ENCODE data around the gene MPPE1. TPM values are rescaled to one million over a fixed set of nuclear protein-coding genes. Genes with fewer than 3 reads are reported as not detected.

MPPE1 gene
- total RNA-seq, 1 experiment from 2014 or later: 17.9 TPM

DNA sequence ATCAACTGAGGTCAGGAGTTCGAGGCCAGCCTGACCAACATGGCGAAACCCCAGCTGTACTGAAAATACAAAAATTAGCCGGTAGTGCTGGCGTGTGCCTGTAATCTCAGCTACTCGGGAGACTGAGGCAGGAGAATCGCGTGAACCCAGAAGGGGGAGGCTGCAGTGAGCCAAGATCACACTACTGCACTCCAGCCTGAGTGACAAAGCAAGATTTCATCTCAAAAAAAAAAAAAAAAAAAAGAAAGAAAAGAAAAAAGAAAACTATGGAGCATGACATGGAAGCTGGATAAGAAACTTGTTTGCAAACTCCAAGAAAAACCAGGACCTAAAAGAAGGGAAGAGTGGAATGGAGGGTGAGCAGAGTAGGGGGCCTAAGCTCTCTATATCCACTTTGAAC is 58.8 kb downstream of the MPPE1 start:
- DNase-seq (no peak), ATAC-seq (no peak)
- Histone ChIP-seq H3K27ac (ENCODE audit: low read length) (peak overlapping the region; percentile 96), H3K79me2 (ENCODE audit: low read length) (peaks cover 31% of the 10 kb centered on the region), H3K4me2 (ENCODE audit: low read length) (peak overlapping the region; percentile 89), H3K4me3 (ENCODE audit: low read length) (0 out of 2 replicates have a peak overlapping the region, but pooled peaks have one; percentile 91), H3K9ac (ENCODE audit: low read length) (peak overlapping the region; percentile 94), H3K9me2 (replicated peaks; ENCODE audit: low read length) (no peaks in the 10 kb centered on the region), H4K20me1 (ENCODE audit: low read length) (peaks cover 18% of the 10 kb centered on the region), H3K27me3 (ENCODE audit: low read length) (no peaks in the 10 kb centered on the region), H3K36me3 (ENCODE audit: low read depth, low read length) (no peaks in the 10 kb centered on the region), H3K9me3 (ENCODE audit: low read length) (no peaks in the 10 kb centered on the region), H2AFZ (ENCODE audit: low read length) (no peak overlapping the region), H3F3A (ENCODE audit: low read length, unreplicated experiment) (no peaks in the 10 kb centered on the region), H3K4me1 (ENCODE audit: insufficient read depth, low read length) (peaks cover 30% of the 10 kb centered on the region)
- ChIA-PET POLR2A (ENCODE audit: unreplicated experiment) (no interaction called here), CTCF (interaction anchor here (0.6 kb wide), 1 partner anchor 13 kb away, joined by 4 read pairs; no protein-coding TSS in a partner anchor)
- BruUV-seq (replicated peaks): no TSS peak
- intact Hi-C loops (cut with micrococcal nuclease): no loop called here
- TF ChIP-seq, protein P1, sequence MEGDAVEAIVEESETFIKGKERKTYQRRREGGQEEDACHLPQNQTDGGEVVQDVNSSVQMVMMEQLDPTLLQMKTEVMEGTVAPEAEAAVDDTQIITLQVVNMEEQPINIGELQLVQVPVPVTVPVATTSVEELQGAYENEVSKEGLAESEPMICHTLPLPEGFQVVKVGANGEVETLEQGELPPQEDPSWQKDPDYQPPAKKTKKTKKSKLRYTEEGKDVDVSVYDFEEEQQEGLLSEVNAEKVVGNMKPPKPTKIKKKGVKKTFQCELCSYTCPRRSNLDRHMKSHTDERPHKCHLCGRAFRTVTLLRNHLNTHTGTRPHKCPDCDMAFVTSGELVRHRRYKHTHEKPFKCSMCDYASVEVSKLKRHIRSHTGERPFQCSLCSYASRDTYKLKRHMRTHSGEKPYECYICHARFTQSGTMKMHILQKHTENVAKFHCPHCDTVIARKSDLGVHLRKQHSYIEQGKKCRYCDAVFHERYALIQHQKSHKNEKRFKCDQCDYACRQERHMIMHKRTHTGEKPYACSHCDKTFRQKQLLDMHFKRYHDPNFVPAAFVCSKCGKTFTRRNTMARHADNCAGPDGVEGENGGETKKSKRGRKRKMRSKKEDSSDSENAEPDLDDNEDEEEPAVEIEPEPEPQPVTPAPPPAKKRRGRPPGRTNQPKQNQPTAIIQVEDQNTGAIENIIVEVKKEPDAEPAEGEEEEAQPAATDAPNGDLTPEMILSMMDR (conservative IDR thresholded peaks at IDR 0.05; ENCODE audit: low read depth, low read length): no peak
- TF ChIP-seq EZH2phosphoT487 (IDR thresholded peaks at IDR 0.05; ENCODE audit: borderline replicate concordance, low read length): no peak
- no peak for TF ChIP-seq EZH2 (IDR thresholded peaks at IDR 0.05; ENCODE audit: low read length, unreplicated experiment)

DNA sequence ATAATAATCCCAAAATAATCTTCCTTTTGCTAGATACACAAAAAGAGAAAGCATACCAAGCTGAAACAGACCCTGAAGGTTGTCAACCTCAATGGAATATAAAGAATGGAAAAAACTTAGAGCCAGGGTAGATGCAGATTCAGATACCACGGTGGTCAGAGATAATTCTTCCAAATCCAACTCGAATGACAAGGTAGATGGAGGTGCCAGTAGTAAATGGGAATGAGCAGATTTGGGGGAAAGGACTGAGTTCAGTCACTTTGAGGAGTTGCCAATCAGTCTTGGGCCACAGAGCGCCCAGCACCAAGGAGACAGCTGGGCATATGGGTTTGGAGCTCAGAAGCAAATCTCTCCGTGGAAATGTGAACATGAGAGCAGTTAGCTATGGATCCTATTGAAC is 60.3 kb downstream of the MPPE1 start:
- ATAC-seq (no peak), DNase-seq (no peak)
- Histone ChIP-seq H3K4me3 (ENCODE audit: low read length) (no peak overlapping the region), H3K9me3 (ENCODE audit: low read length) (no peaks in the 10 kb centered on the region), H3K9ac (ENCODE audit: low read length) (no peak overlapping the region), H4K20me1 (ENCODE audit: low read length) (peaks cover 11% of the 10 kb centered on the region), H3K4me1 (ENCODE audit: insufficient read depth, low read length) (peaks cover 20% of the 10 kb centered on the region), H3K4me2 (ENCODE audit: low read length) (no peak overlapping the region), H2AFZ (ENCODE audit: low read length) (no peak overlapping the region), H3F3A (ENCODE audit: low read length, unreplicated experiment) (no peaks in the 10 kb centered on the region), H3K27me3 (ENCODE audit: low read length) (no peaks in the 10 kb centered on the region), H3K9me2 (replicated peaks; ENCODE audit: low read length) (no peaks in the 10 kb centered on the region), H3K79me2 (ENCODE audit: low read length) (peaks cover 16% of the 10 kb centered on the region), H3K36me3 (ENCODE audit: low read depth, low read length) (no peaks in the 10 kb centered on the region), H3K27ac (ENCODE audit: low read length) (no peak overlapping the region)
- TF ChIP-seq EZH2phosphoT487 (IDR thresholded peaks at IDR 0.05; ENCODE audit: borderline replicate concordance, low read length) (no peak), EZH2 (IDR thresholded peaks at IDR 0.05; ENCODE audit: low read length, unreplicated experiment) (no peak)
- TF ChIP-seq, protein P1 (conservative IDR thresholded peaks at IDR 0.05; ENCODE audit: low read depth, low read length): no peak
- CTCF ChIA-PET: no interaction called here
- intact Hi-C loops (cut with micrococcal nuclease): no loop called here
- BruUV-seq (replicated peaks): no TSS peak
- POLR2A ChIA-PET (ENCODE audit: unreplicated experiment): no interaction called here

DNA sequence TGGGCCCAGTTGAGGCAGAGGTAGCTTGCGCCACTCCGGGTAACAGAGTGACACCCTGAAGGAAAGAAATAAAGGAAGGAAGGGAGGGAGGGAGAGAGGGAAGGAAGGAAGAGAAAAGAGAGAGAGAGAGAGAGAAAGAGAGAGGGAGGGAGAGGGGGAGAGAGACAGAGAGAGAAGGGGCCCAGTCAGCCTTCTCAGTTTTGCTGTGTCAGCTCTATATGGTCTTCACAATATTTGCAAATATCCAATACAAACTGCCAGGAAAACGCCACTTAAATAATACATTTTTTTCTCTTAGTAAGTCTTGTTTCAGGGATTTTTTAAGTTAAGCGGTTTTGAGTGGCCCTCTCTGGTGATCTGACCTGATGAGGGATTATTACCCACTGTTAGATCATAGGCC is 62.5 kb downstream of the MPPE1 start:
- Histone ChIP-seq H3K79me2 (ENCODE audit: low read length) (no peaks in the 10 kb centered on the region), H3K4me3 (ENCODE audit: low read length) (no peak overlapping the region), H3K9ac (ENCODE audit: low read length) (no peak overlapping the region), H3K9me2 (replicated peaks; ENCODE audit: low read length) (no peaks in the 10 kb centered on the region), H3K27ac (ENCODE audit: low read length) (no peak overlapping the region), H3K9me3 (ENCODE audit: low read length) (no peaks in the 10 kb centered on the region), H2AFZ (ENCODE audit: low read length) (no peak overlapping the region), H3K27me3 (ENCODE audit: low read length) (no peaks in the 10 kb centered on the region), H3K4me1 (ENCODE audit: insufficient read depth, low read length) (peaks cover 17% of the 10 kb centered on the region), H4K20me1 (ENCODE audit: low read length) (no peaks in the 10 kb centered on the region), H3F3A (ENCODE audit: low read length, unreplicated experiment) (no peaks in the 10 kb centered on the region), H3K4me2 (ENCODE audit: low read length) (no peak overlapping the region), H3K36me3 (ENCODE audit: low read depth, low read length) (no peaks in the 10 kb centered on the region)
- ATAC-seq (no peak), DNase-seq (no peak)
- CTCF ChIA-PET: no interaction called here
- POLR2A ChIA-PET (ENCODE audit: unreplicated experiment): no interaction called here
- no TSS peak for BruUV-seq (replicated peaks)
- TF ChIP-seq, protein P1 (conservative IDR thresholded peaks at IDR 0.05; ENCODE audit: low read depth, low read length): no peak
- no peak for TF ChIP-seq EZH2 (IDR thresholded peaks at IDR 0.05; ENCODE audit: low read length, unreplicated experiment)
- TF ChIP-seq EZH2phosphoT487 (IDR thresholded peaks at IDR 0.05; ENCODE audit: borderline replicate concordance, low read length): no peak
- intact Hi-C loops (cut with micrococcal nuclease): no loop called here

Measured in PC-3 (cell line).